ENCODE data around the gene OR56A1.

OR56A1 gene

GRCh38 chr11:5986885-5987284 lies 43.7 kb downstream of the OR56A1 start, which contains the start of gene OR52L1:
Gene OR52L1, minus strand, starts transcription at chr11:5986985. Its CDS starts 55 bp downstream, at chr11:5986930.
- H3K4me3 ChIP-seq (ENCODE audit: low read length, poor library complexity, severe bottlenecking), result no peak within 1 kb of the TSS

GRCh38 chr11:5983443-5983842 lies 47.1 kb downstream of the OR56A1 start:
- H3K4me2 ChIP-seq (ENCODE audit: low read depth, low read length, poor library complexity, severe bottlenecking), result no peak overlapping the region
- no peak overlapping the region for H3K4me3 ChIP-seq (ENCODE audit: low read length, poor library complexity, severe bottlenecking)
- H3K9me2 ChIP-seq (replicated peaks; ENCODE audit: low read depth, low read length), result no peaks in the 10 kb centered on the region
- peaks cover 5% of the 10 kb centered on the region; the same call in 1 of the 2 replicates for H3K9me3 ChIP-seq (ENCODE audit: insufficient read depth, low read depth, low read length)
- no peaks in the 10 kb centered on the region for H3F3A ChIP-seq (ENCODE audit: low read depth)
- H3K9ac ChIP-seq (ENCODE audit: low read depth, low read length, poor library complexity, severe bottlenecking), result no peak overlapping the region
- H3K79me2 ChIP-seq (ENCODE audit: insufficient read depth, low read length), result no peaks in the 10 kb centered on the region
- H4K20me1 ChIP-seq (ENCODE audit: insufficient read depth, low read length, poor library complexity, severe bottlenecking), result no peaks in the 10 kb centered on the region
- TF ChIP-seq EZH2phosphoT487 (IDR thresholded peaks at IDR 0.05; ENCODE audit: borderline replicate concordance) (no peak), CTCF (conservative IDR thresholded peaks at IDR 0.05; ENCODE audit: low read length) (no peak)
- no peaks in the 10 kb centered on the region for H3K36me3 ChIP-seq (ENCODE audit: insufficient read depth, low read length)
- H3K27me3 ChIP-seq (ENCODE audit: insufficient read depth, low read length, poor library complexity, severe bottlenecking), result no peaks in the 10 kb centered on the region
- no peak overlapping the region for H2AFZ ChIP-seq (ENCODE audit: low read length)
- H3K4me1 ChIP-seq (ENCODE audit: insufficient read depth, low read length, poor library complexity, severe bottlenecking), result no peaks in the 10 kb centered on the region

More at GRCh38 chr11:5986885-5987284, 43.7 kb downstream of the OR56A1 start, which contains the start of gene OR52L1:
- Histone ChIP-seq H3K9me2 (replicated peaks; ENCODE audit: low read depth, low read length) (no peaks in the 10 kb centered on the region), H3K9ac (ENCODE audit: low read depth, low read length, poor library complexity, severe bottlenecking) (no peak within 1 kb of the TSS), H3K27me3 (ENCODE audit: insufficient read depth, low read length, poor library complexity, severe bottlenecking) (no peaks in the 10 kb centered on the region), H3K4me1 (ENCODE audit: insufficient read depth, low read length, poor library complexity, severe bottlenecking) (no peaks in the 10 kb centered on the region), H3F3A (ENCODE audit: low read depth) (no peaks in the 10 kb centered on the region), H4K20me1 (ENCODE audit: insufficient read depth, low read length, poor library complexity, severe bottlenecking) (no peaks in the 10 kb centered on the region), H3K79me2 (ENCODE audit: insufficient read depth, low read length) (no peaks in the 10 kb centered on the region), H3K36me3 (ENCODE audit: insufficient read depth, low read length) (no peaks in the 10 kb centered on the region), H3K9me3 (ENCODE audit: insufficient read depth, low read depth, low read length) (no peaks in the 10 kb centered on the region), H2AFZ (ENCODE audit: low read length) (no peak within 1 kb of the TSS), H3K4me2 (ENCODE audit: low read depth, low read length, poor library complexity, severe bottlenecking) (no peak within 1 kb of the TSS)
- TF ChIP-seq CTCF (conservative IDR thresholded peaks at IDR 0.05; ENCODE audit: low read length), result no peak
- TF ChIP-seq EZH2phosphoT487 (IDR thresholded peaks at IDR 0.05; ENCODE audit: borderline replicate concordance), result no peak

- TF ChIP-seq EZH2phosphoT487 (IDR thresholded peaks at IDR 0.05; ENCODE audit: borderline replicate concordance) (no peak), CTCF (conservative IDR thresholded peaks at IDR 0.05; ENCODE audit: low read length) (no peak)
- no peak overlapping the region for H2AFZ ChIP-seq (ENCODE audit: low read length)
- no peaks in the 10 kb centered on the region for H3K9me3 ChIP-seq (ENCODE audit: insufficient read depth, low read depth, low read length)
- H3K4me2 ChIP-seq (ENCODE audit: low read depth, low read length, poor library complexity, severe bottlenecking), result no peak overlapping the region
- no peak overlapping the region for H3K4me3 ChIP-seq (ENCODE audit: low read length, poor library complexity, severe bottlenecking)
- H3K27me3 ChIP-seq (ENCODE audit: insufficient read depth, low read length, poor library complexity, severe bottlenecking), result no peaks in the 10 kb centered on the region
- no peaks in the 10 kb centered on the region for H3F3A ChIP-seq (ENCODE audit: low read depth)
- no peaks in the 10 kb centered on the region for H3K79me2 ChIP-seq (ENCODE audit: insufficient read depth, low read length)
- no peaks in the 10 kb centered on the region for H3K4me1 ChIP-seq (ENCODE audit: insufficient read depth, low read length, poor library complexity, severe bottlenecking)
- H3K9ac ChIP-seq (ENCODE audit: low read depth, low read length, poor library complexity, severe bottlenecking), result no peak overlapping the region
- no peaks in the 10 kb centered on the region for H3K36me3 ChIP-seq (ENCODE audit: insufficient read depth, low read length)
- no peaks in the 10 kb centered on the region for H4K20me1 ChIP-seq (ENCODE audit: insufficient read depth, low read length, poor library complexity, severe bottlenecking)
- H3K9me2 ChIP-seq (replicated peaks; ENCODE audit: low read depth, low read length), result no peaks in the 10 kb centered on the region
These were observed 57.0 kb downstream of the OR56A1 start for GRCh38 chr11:5973530-5973929.
